ENCODE data around the gene SGK2. TPM values are rescaled to one million over a fixed set of nuclear protein-coding genes. Genes with fewer than 3 reads are reported as not detected.
A peak's percentile ranks its signal among the peaks of the same experiment; 100 is the strongest.

Gene SGK2
- total and polyA plus RNA-seq, 2 experiments from 2014 or later = not detected

DNA sequence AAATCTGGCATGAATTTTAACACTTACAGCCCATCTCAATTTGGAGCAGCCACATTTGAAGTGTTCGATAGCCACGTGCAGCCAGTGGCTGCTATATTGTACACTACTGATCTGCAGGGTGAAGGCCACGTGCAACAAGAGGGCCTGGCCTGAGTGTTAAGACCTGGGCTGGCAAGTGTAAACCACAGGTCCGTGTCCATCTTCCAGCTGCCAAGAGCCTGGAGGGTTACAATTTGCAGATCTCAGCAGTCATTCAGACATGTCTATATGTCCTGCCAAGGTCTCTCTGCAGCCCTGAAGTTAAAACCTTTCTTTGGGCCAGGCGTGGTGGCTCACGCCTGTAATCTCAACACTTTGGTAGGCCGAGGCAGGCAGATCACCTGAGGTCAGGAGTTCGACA is 14.1 kb downstream of the SGK2 start:
- no peaks in the 10 kb centered on the region for H3K9me3 ChIP-seq (ENCODE audit: low read depth)
- H3K9ac ChIP-seq = no peak overlapping the region
- no peak overlapping the region for H3K4me2 ChIP-seq (ENCODE audit: unreplicated experiment)
- H3K9me2 ChIP-seq (ENCODE audit: insufficient read depth) = no peaks in the 10 kb centered on the region
- no peak for DNase-seq
- H3K36me3 ChIP-seq (ENCODE audit: low read depth) = no peaks in the 10 kb centered on the region
- TF ChIP-seq EZH2phosphoT487 (IDR thresholded peaks at IDR 0.05; ENCODE audit: insufficient read depth, low read depth) (no peak), EZH2 (IDR thresholded peaks at IDR 0.05; ENCODE audit: insufficient read depth, poor library complexity, severe bottlenecking) (no peak)
- H2AFZ ChIP-seq = no peak overlapping the region
- no peaks in the 10 kb centered on the region for H3K4me1 ChIP-seq (ENCODE audit: insufficient read depth)
- H4K20me1 ChIP-seq (ENCODE audit: insufficient read depth) = no peaks in the 10 kb centered on the region
- H3K4me3 ChIP-seq = no peak overlapping the region
- WGBS, 2 experiments (ENCODE audit: low coverage in 1 of 2, low lambda C conversion rate in 2 of 2, missing lambda C conversion rate in 2 of 2) = 66% methylated on average over 8 of the region's 8 CpGs
- H3K27me3 ChIP-seq (replicated peaks; ENCODE audit: insufficient read depth) = no peaks in the 10 kb centered on the region
- in situ Hi-C loops (cut with MboI) = no loop called here
- no peaks in the 10 kb centered on the region for H3K79me2 ChIP-seq (ENCODE audit: insufficient read depth)
- H3K27ac ChIP-seq = no peak overlapping the region
- H3F3A ChIP-seq (ENCODE audit: insufficient read depth) = no peaks in the 10 kb centered on the region

DNA sequence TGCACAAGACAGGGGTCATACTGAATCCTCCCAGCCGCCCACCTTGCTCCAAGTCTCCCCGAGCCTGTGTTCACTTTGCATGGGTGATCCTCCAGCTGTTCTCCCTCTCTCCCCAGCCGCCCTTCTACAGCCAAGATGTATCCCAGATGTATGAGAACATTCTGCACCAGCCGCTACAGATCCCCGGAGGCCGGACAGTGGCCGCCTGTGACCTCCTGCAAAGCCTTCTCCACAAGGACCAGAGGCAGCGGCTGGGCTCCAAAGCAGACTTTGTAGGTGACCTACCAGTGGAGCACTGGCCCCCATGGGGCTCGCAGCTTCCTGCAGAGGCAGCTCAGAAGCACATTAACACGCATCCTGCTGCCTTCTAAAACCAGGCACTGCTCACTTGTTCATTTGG is 17.3 kb downstream of the SGK2 start:
- WGBS, 2 experiments (ENCODE audit: low coverage in 1 of 2, low lambda C conversion rate in 2 of 2, missing lambda C conversion rate in 2 of 2) = 49 to 55% methylated on average over 10 of the region's 10 CpGs
- H3F3A ChIP-seq (ENCODE audit: insufficient read depth) = no peaks in the 10 kb centered on the region
- in situ Hi-C loops (cut with MboI) = no loop called here

DNA sequence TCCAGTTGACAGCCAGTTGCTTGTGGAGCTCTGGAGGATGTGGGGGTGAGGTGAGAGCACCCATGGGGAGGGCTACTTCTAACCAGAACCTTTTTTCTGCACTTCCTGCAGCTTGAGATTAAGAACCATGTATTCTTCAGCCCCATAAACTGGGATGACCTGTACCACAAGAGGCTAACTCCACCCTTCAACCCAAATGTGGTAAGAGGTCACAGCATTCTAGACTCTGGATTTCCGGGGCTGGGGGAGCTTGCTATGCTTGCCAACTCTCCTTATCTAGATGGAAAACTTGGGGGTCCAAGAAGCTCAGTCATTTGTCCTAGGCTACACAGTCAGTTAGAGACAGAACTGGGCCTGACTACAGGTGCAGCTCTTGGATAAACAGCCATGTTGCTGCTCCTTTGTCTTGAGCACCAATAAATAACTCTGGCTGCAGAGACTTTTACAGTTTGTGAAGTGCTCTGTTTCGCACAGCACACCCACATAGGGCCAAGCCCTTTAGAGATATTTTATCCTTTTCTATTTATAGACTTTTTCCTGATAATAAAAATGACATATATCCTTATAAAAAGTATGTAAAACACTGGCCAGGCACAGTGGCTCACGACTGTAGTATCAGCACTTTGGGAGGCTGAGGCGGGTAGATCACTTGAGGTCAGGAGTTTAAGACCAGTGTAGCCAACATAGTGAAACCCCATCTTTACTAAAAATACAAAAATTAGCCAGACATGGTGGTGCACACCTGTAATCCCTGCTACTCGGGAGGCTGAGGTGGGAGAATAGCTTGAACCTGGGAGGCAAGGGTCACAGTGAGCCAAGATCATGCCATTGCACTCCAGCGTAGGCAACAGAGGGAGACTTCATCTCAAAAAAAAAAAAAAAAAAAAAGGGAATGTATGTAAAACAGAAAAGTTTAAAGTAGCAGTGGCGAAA is 21.3 kb downstream of the SGK2 start:
- Histone ChIP-seq H3K27me3 (replicated peaks; ENCODE audit: insufficient read depth) (no peaks in the 10 kb centered on the region), H4K20me1 (ENCODE audit: insufficient read depth) (no peaks in the 10 kb centered on the region), H3F3A (ENCODE audit: insufficient read depth) (no peaks in the 10 kb centered on the region), H3K4me2 (ENCODE audit: unreplicated experiment) (no peak overlapping the region), H3K27ac (no peak overlapping the region), H3K4me1 (ENCODE audit: insufficient read depth) (peaks cover 16% of the 10 kb centered on the region), H3K9ac (no peak overlapping the region), H3K9me2 (ENCODE audit: insufficient read depth) (no peaks in the 10 kb centered on the region), H2AFZ (no peak overlapping the region), H3K36me3 (ENCODE audit: low read depth) (no peaks in the 10 kb centered on the region), H3K9me3 (ENCODE audit: low read depth) (no peaks in the 10 kb centered on the region), H3K4me3 (no peak overlapping the region), H3K79me2 (ENCODE audit: insufficient read depth) (no peaks in the 10 kb centered on the region)
- 42 to 49% methylated on average over 7 of the region's 7 CpGs for whole genome bisulfite sequencing, 2 experiments (ENCODE audit: low coverage in 1 of 2, low lambda C conversion rate in 2 of 2, missing lambda C conversion rate in 2 of 2)
- in situ Hi-C loops (cut with MboI) = no loop called here
- DNase-seq = no peak
- TF ChIP-seq EZH2phosphoT487 (IDR thresholded peaks at IDR 0.05; ENCODE audit: insufficient read depth, low read depth) (no peak), EZH2 (IDR thresholded peaks at IDR 0.05; ENCODE audit: insufficient read depth, poor library complexity, severe bottlenecking) (no peak)

More for the DNA sequence above, 17.3 kb downstream of the SGK2 start:
- Histone ChIP-seq H3K79me2 (ENCODE audit: insufficient read depth) (no peaks in the 10 kb centered on the region), H3K27ac (no peak overlapping the region), H3K4me1 (ENCODE audit: insufficient read depth) (no peaks in the 10 kb centered on the region), H3K27me3 (replicated peaks; ENCODE audit: insufficient read depth) (no peaks in the 10 kb centered on the region), H3K9me3 (ENCODE audit: low read depth) (no peaks in the 10 kb centered on the region), H4K20me1 (ENCODE audit: insufficient read depth) (no peaks in the 10 kb centered on the region), H3K4me2 (ENCODE audit: unreplicated experiment) (no peak overlapping the region), H3K36me3 (ENCODE audit: low read depth) (no peaks in the 10 kb centered on the region), H3K4me3 (no peak overlapping the region), H3K9me2 (ENCODE audit: insufficient read depth) (no peaks in the 10 kb centered on the region), H2AFZ (no peak overlapping the region), H3K9ac (no peak overlapping the region)
- TF ChIP-seq EZH2 (IDR thresholded peaks at IDR 0.05; ENCODE audit: insufficient read depth, poor library complexity, severe bottlenecking) (no peak), EZH2phosphoT487 (IDR thresholded peaks at IDR 0.05; ENCODE audit: insufficient read depth, low read depth) (no peak)
- DNase-seq = no peak

DNA sequence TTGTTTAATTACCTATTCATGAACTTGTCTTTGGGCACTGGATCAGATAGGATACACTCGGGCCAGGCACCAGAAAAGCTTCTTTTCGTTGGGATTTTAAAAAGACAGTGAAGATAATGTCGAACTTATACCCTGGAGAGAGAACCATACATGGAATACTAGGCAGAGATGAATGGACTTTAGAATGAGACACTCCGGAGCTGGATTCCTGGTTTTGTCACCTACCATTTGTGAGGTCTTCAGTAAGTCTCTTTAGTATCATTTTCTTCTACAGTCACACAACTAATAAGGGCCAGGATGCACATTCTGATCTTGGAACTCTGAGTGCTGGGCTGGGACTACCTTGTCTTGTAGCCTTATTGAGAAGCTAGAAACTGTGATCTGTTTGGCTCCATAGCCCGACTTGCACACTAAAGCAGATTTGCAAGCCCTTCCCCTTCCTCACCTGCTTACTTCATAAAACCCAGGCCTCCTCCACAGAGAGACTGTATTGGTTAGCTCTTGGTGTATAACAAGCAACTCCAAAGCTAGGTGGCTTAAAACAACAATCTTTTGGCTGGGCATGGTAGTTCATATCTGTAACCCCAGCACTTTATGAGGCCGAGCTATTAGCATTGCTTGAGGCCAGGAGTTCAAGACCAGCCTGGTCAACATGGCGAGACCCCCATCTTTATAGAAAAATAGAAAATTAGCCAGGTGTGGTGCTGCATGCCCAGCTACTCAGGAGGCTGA is 24.5 kb downstream of the SGK2 start:
- no peak for DNase-seq
- Histone ChIP-seq H3K79me2 (ENCODE audit: insufficient read depth) (no peaks in the 10 kb centered on the region), H3K36me3 (ENCODE audit: low read depth) (no peaks in the 10 kb centered on the region), H3F3A (ENCODE audit: insufficient read depth) (no peaks in the 10 kb centered on the region), H3K9me3 (ENCODE audit: low read depth) (no peaks in the 10 kb centered on the region), H2AFZ (no peak overlapping the region), H4K20me1 (ENCODE audit: insufficient read depth) (no peaks in the 10 kb centered on the region), H3K4me1 (ENCODE audit: insufficient read depth) (peaks cover 16% of the 10 kb centered on the region), H3K27me3 (replicated peaks; ENCODE audit: insufficient read depth) (no peaks in the 10 kb centered on the region), H3K27ac (peak overlapping the region; percentile 39; the same call in 1 of the 2 replicates), H3K4me2 (ENCODE audit: unreplicated experiment) (no peak overlapping the region), H3K9me2 (ENCODE audit: insufficient read depth) (no peaks in the 10 kb centered on the region), H3K4me3 (no peak overlapping the region), H3K9ac (no peak overlapping the region)
- TF ChIP-seq EZH2phosphoT487 (IDR thresholded peaks at IDR 0.05; ENCODE audit: insufficient read depth, low read depth) (no peak), EZH2 (IDR thresholded peaks at IDR 0.05; ENCODE audit: insufficient read depth, poor library complexity, severe bottlenecking) (no peak)
- in situ Hi-C loops (cut with MboI) = no loop called here
- WGBS, 2 experiments (ENCODE audit: low coverage in 1 of 2, low lambda C conversion rate in 2 of 2, missing lambda C conversion rate in 2 of 2) = 59 to 61% methylated on average over 7 of the region's 7 CpGs

Data from GM23248 (cell line).